ENCODE measurements around the gene RPS6KA2. TPM values are rescaled to one million over a fixed set of nuclear protein-coding genes. Genes with fewer than 3 reads are reported as not detected.

The RPS6KA2 gene
- total RNA-seq, 1 experiment from 2014 or later = 12.3 TPM

DNA sequence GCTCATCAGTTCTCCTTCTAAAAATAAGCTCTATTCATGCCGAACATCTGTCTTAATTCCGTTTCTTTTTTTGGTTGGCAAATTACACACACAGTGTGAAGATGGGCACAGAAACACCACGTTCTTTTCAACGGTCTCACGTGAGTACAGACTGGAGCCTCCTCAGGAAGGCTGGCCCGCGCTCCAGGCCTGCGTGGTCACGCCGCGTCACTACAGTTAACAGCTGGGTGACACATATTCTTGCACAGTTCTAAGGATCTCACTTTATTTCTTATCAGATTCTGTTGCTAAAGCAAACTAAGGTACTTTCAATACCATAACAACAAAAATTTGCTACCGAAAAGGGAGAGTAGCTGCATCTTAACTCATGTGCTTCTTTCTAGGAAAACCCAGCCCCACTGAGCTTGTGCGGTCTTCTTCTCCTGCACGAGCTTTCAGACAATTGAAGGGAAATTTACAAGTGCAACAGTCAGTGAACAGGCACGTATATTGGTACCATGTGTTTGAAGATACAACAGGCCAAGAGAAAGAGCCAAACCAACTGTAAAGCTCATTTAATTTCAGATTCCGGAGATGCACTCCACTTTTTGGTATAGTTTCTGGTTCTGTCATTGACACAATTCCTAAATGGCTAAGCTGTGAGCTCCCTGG lies 188.7 kb downstream of the RPS6KA2 start:
- no peaks in the 10 kb centered on the region for H3K27me3 ChIP-seq (ENCODE audit: insufficient read depth, low read length)
- no peak overlapping the region for H3K9ac ChIP-seq (ENCODE audit: extremely low read depth, insufficient read length, low read length)
- no peak overlapping the region for H2BK15ac ChIP-seq (ENCODE audit: low read depth, low read length)
- H3K9me3 ChIP-seq (ENCODE audit: control insufficient read depth, low read depth, low read length) = no peaks in the 10 kb centered on the region
- H2AK5ac ChIP-seq (ENCODE audit: insufficient read length, low read length) = no peak overlapping the region
- H3K56ac ChIP-seq (ENCODE audit: insufficient read length, low read depth, low read length) = no peak overlapping the region
- no peaks in the 10 kb centered on the region for H3K23me2 ChIP-seq (ENCODE audit: insufficient read length, low read depth, low read length, poor library complexity, severe bottlenecking)
- Mint-ChIP-seq H3K4me3 (no peak overlapping the region), H3K9me3 (no peaks in the 10 kb centered on the region), H3K36me3 (ENCODE audit: insufficient read depth in 1 of 3, low read depth in 3 of 3) (peaks cover 0 to 2% (median 0%) of the 10 kb centered on the region in 3 experiments; a peak in 1 of 7 replicates), H3K27ac (no peak overlapping the region), H3K27me3 (ENCODE audit: low read depth) (no peaks in the 10 kb centered on the region), H3K4me1 (0 out of 4 replicates have a peak, but pooled peaks cover 0 to under 1% of the 10 kb centered on the region in 2 experiments)
- no peak overlapping the region for H3K18ac ChIP-seq (ENCODE audit: insufficient read length, low read depth, low read length)
- no peak overlapping the region for H3K4ac ChIP-seq (ENCODE audit: low read depth, low read length)
- H4K20me1 ChIP-seq (ENCODE audit: control insufficient read depth, insufficient read depth, insufficient read length) = no peaks in the 10 kb centered on the region
- H4K91ac ChIP-seq (ENCODE audit: insufficient read length, low read depth, low read length) = no peak overlapping the region
- H2BK5ac ChIP-seq (ENCODE audit: insufficient read length, low read length) = no peak overlapping the region
- H3K4me2 ChIP-seq (ENCODE audit: insufficient read depth, insufficient read length, low read length) = no peak overlapping the region
- no peak overlapping the region for H4K8ac ChIP-seq (replicated peaks; ENCODE audit: insufficient read length, low read depth, low read length)
- H3K4me1 ChIP-seq (ENCODE audit: insufficient read depth, low read length) = no peaks in the 10 kb centered on the region
- no peak overlapping the region for H2BK20ac ChIP-seq (ENCODE audit: low read depth, low read length, poor library complexity, severe bottlenecking)
- H2AFZ ChIP-seq (ENCODE audit: low read length) = no peak overlapping the region
- H3K79me1 ChIP-seq (ENCODE audit: insufficient read depth, low read depth, low read length, poor library complexity, severe bottlenecking) = no peaks in the 10 kb centered on the region
- no peak overlapping the region for H3T11ph ChIP-seq (ENCODE audit: low read length)
- no peak overlapping the region for H3K27ac ChIP-seq (ENCODE audit: insufficient read length, low read depth, low read length)
- no peak overlapping the region for H4K5ac ChIP-seq (ENCODE audit: insufficient read length, low read depth, low read length)
- DNase-seq = no peak
- no peaks in the 10 kb centered on the region for H3K79me2 ChIP-seq (ENCODE audit: insufficient read depth, low read length)
- no peak overlapping the region for H2BK12ac ChIP-seq (ENCODE audit: insufficient read length, low read depth, low read length)
- no peak overlapping the region for H3K14ac ChIP-seq (ENCODE audit: insufficient read depth, low read length)
- no peak overlapping the region for H3K23ac ChIP-seq (ENCODE audit: insufficient read length, low read depth, low read length)
- TF ChIP-seq, protein P1, sequence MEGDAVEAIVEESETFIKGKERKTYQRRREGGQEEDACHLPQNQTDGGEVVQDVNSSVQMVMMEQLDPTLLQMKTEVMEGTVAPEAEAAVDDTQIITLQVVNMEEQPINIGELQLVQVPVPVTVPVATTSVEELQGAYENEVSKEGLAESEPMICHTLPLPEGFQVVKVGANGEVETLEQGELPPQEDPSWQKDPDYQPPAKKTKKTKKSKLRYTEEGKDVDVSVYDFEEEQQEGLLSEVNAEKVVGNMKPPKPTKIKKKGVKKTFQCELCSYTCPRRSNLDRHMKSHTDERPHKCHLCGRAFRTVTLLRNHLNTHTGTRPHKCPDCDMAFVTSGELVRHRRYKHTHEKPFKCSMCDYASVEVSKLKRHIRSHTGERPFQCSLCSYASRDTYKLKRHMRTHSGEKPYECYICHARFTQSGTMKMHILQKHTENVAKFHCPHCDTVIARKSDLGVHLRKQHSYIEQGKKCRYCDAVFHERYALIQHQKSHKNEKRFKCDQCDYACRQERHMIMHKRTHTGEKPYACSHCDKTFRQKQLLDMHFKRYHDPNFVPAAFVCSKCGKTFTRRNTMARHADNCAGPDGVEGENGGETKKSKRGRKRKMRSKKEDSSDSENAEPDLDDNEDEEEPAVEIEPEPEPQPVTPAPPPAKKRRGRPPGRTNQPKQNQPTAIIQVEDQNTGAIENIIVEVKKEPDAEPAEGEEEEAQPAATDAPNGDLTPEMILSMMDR (conservative IDR thresholded peaks at IDR 0.05) = no peak
- no peak overlapping the region for H2BK120ac ChIP-seq (ENCODE audit: low read depth, low read length, poor library complexity, severe bottlenecking)
- no CpG with 5 or more reads among the region's 16 CpGs for WGBS (ENCODE audit: extremely low coverage, insufficient read length, low lambda C conversion rate)
